ENCODE data around the gene APOBEC3G.
"Not testable (repeated sequence)": the region's sequence is repeated elsewhere in the genome, so short reads cannot be mapped to it uniquely, and the experiment has no call there.

APOBEC3G gene

GRCh38 chr22:39077026-39077840, at the start of gene APOBEC3G:
TSS of gene APOBEC3G (plus strand) at chr22:39077275. CDS start at chr22:39077362, 87 bp downstream.
- peak in 1 of 2 donors; percentile 41 for DNase-seq (ENCODE audit: low read depth in 2 of 2)

- no peak for DNase-seq (ENCODE audit: low read depth in 2 of 2)
Measured at GRCh38 chr22:39027717-39028116, 49.4 kb upstream of the APOBEC3G start.

GRCh38 chr22:39028281-39028680, 48.8 kb upstream of the APOBEC3G start:
- no peak for DNase-seq (ENCODE audit: low read depth in 2 of 2)

GRCh38 chr22:39029227-39029626, 47.8 kb upstream of the APOBEC3G start:
- no peak for DNase-seq (ENCODE audit: low read depth in 2 of 2)

- DNase-seq (ENCODE audit: low read depth in 2 of 2), result no peak
Measured at GRCh38 chr22:39030705-39031104, 46.4 kb upstream of the APOBEC3G start.

GRCh38 chr22:39031434-39032295, 45.4 kb upstream of the APOBEC3G start:
- not testable (repeated sequence) for DNase-seq (ENCODE audit: low read depth in 2 of 2)

- DNase-seq (ENCODE audit: low read depth in 2 of 2), result not testable (repeated sequence)
Measured at GRCh38 chr22:39037071-39037470, 40.0 kb upstream of the APOBEC3G start.

- DNase-seq (ENCODE audit: low read depth in 2 of 2), result no peak
Measured at GRCh38 chr22:39039306-39040126, 37.6 kb upstream of the APOBEC3G start.

- DNase-seq (ENCODE audit: low read depth in 2 of 2), result not testable (repeated sequence)
Measured at GRCh38 chr22:39040155-39040537, 36.9 kb upstream of the APOBEC3G start.

GRCh38 chr22:39040538-39041296, 36.4 kb upstream of the APOBEC3G start, which contains the start of gene APOBEC3F:
TSS of gene APOBEC3F (plus strand) at chr22:39040864. CDS start at chr22:39040961, 97 bp downstream.
- peak; percentile 62 to 65 for DNase-seq (ENCODE audit: low read depth in 2 of 2)

GRCh38 chr22:39041908-39042307, 35.2 kb upstream of the APOBEC3G start:
- DNase-seq (ENCODE audit: low read depth in 2 of 2), result no peak

GRCh38 chr22:39043063-39043462, 34.0 kb upstream of the APOBEC3G start:
- DNase-seq (ENCODE audit: low read depth in 2 of 2), result not testable (repeated sequence)

GRCh38 chr22:39045136-39045535, 31.9 kb upstream of the APOBEC3G start:
- DNase-seq (ENCODE audit: low read depth in 2 of 2), result not testable (repeated sequence)

GRCh38 chr22:39049486-39049885, 27.6 kb upstream of the APOBEC3G start:
- DNase-seq (ENCODE audit: low read depth in 2 of 2), result not testable (repeated sequence)

- DNase-seq (ENCODE audit: low read depth in 2 of 2), result not testable (repeated sequence)
Measured at GRCh38 chr22:39051844-39052495, 25.1 kb upstream of the APOBEC3G start.

- DNase-seq (ENCODE audit: low read depth in 2 of 2), result no peak
Measured at GRCh38 chr22:39055658-39056057, 21.4 kb upstream of the APOBEC3G start.

GRCh38 chr22:39061290-39061689, 15.8 kb upstream of the APOBEC3G start:
- DNase-seq (ENCODE audit: low read depth in 2 of 2), result not testable (repeated sequence)

- DNase-seq (ENCODE audit: low read depth in 2 of 2), result not testable (repeated sequence)
Measured at GRCh38 chr22:39061951-39062350, 15.1 kb upstream of the APOBEC3G start.

GRCh38 chr22:39063904-39064303, 13.2 kb upstream of the APOBEC3G start:
- not testable (repeated sequence) for DNase-seq (ENCODE audit: low read depth in 2 of 2)

All from stimulated activated CD8-positive, alpha-beta memory T cell treated with anti-CD3 and anti-CD28 coated beads, Interleukin-15, amount 100 ng/mL, for 4 hours (primary cell).